ENCODE data around the gene TOE1.
A peak's percentile ranks its signal among the peaks of the same experiment; 100 is the strongest.

Gene TOE1

GRCh38 chr1:45319761-45320160 lies 20.2 kb upstream of the TOE1 start:
- no peak overlapping the region for H3K4me3 ChIP-seq (ENCODE audit: low read depth, low read length, poor library complexity, severe bottlenecking)

GRCh38 chr1:45321444-45321843 lies 18.5 kb upstream of the TOE1 start:
- peak overlapping the region; percentile 10; the same call in 1 of the 2 replicates for H2AFZ ChIP-seq (ENCODE audit: low read length)
- no peaks in the 10 kb centered on the region; the same call in 1 of the 2 replicates for H3K36me3 ChIP-seq (ENCODE audit: insufficient read depth, low read length)
- H3K4me2 ChIP-seq (ENCODE audit: low read length) = peak overlapping the region; percentile 40
- no peaks in the 10 kb centered on the region for H3F3A ChIP-seq (ENCODE audit: insufficient read depth, low read length)
- no peaks in the 10 kb centered on the region for H3K27me3 ChIP-seq (ENCODE audit: insufficient read depth, low read length)
- peak overlapping the region; percentile 12 for H3K4me3 ChIP-seq (ENCODE audit: low read depth, low read length, poor library complexity, severe bottlenecking)
- no peak overlapping the region for H3K27ac ChIP-seq (ENCODE audit: low read depth, low read length, poor library complexity, severe bottlenecking)
- H3K4me1 ChIP-seq (ENCODE audit: insufficient read depth, low read length, severe bottlenecking) = peaks cover 8% of the 10 kb centered on the region
- H3K9me2 ChIP-seq (ENCODE audit: low read depth, low read length) = no peaks in the 10 kb centered on the region
- no peaks in the 10 kb centered on the region for H3K9me3 ChIP-seq (ENCODE audit: low read length)
- H3K79me2 ChIP-seq (ENCODE audit: insufficient read depth, low read length) = no peaks in the 10 kb centered on the region
- no peaks in the 10 kb centered on the region for H4K20me1 ChIP-seq (ENCODE audit: insufficient read depth, low read length)
- TF ChIP-seq EZH2 (IDR thresholded peaks at IDR 0.05; ENCODE audit: borderline replicate concordance, low read length) = no peak
- no peak for TF ChIP-seq CTCF (IDR thresholded peaks at IDR 0.05; ENCODE audit: low read length)
- no peak overlapping the region for H3K9ac ChIP-seq (ENCODE audit: low read length)

More at GRCh38 chr1:45319761-45320160, 20.2 kb upstream of the TOE1 start:
- H3K9me2 ChIP-seq (ENCODE audit: low read depth, low read length) = no peaks in the 10 kb centered on the region
- H3K27me3 ChIP-seq (ENCODE audit: insufficient read depth, low read length) = peaks cover 4% of the 10 kb centered on the region; the same call in 1 of the 2 replicates
- no peaks in the 10 kb centered on the region for H4K20me1 ChIP-seq (ENCODE audit: insufficient read depth, low read length)
- TF ChIP-seq CTCF (IDR thresholded peaks at IDR 0.05; ENCODE audit: low read length) (no peak), EZH2 (IDR thresholded peaks at IDR 0.05; ENCODE audit: borderline replicate concordance, low read length) (no peak)
- no peak overlapping the region for H3K4me2 ChIP-seq (ENCODE audit: low read length)
- no peaks in the 10 kb centered on the region for H3F3A ChIP-seq (ENCODE audit: insufficient read depth, low read length)
- H3K9ac ChIP-seq (ENCODE audit: low read length) = no peak overlapping the region
- peaks cover 4% of the 10 kb centered on the region; the same call in 1 of the 2 replicates for H3K9me3 ChIP-seq (ENCODE audit: low read length)
- H3K27ac ChIP-seq (ENCODE audit: low read depth, low read length, poor library complexity, severe bottlenecking) = no peak overlapping the region
- H2AFZ ChIP-seq (ENCODE audit: low read length) = no peak overlapping the region
- H3K79me2 ChIP-seq (ENCODE audit: insufficient read depth, low read length) = no peaks in the 10 kb centered on the region
- H3K4me1 ChIP-seq (ENCODE audit: insufficient read depth, low read length, severe bottlenecking) = peaks cover 8% of the 10 kb centered on the region
- H3K36me3 ChIP-seq (ENCODE audit: insufficient read depth, low read length) = no peaks in the 10 kb centered on the region; the same call in 1 of the 2 replicates

- Histone ChIP-seq H3K4me2 (ENCODE audit: low read length) (no peak overlapping the region), H3F3A (ENCODE audit: insufficient read depth, low read length) (no peaks in the 10 kb centered on the region), H4K20me1 (ENCODE audit: insufficient read depth, low read length) (no peaks in the 10 kb centered on the region), H3K27me3 (ENCODE audit: insufficient read depth, low read length) (no peaks in the 10 kb centered on the region), H3K9ac (ENCODE audit: low read length) (no peak overlapping the region), H3K79me2 (ENCODE audit: insufficient read depth, low read length) (no peaks in the 10 kb centered on the region), H3K4me1 (ENCODE audit: insufficient read depth, low read length, severe bottlenecking) (peaks cover 17% of the 10 kb centered on the region), H3K4me3 (ENCODE audit: low read depth, low read length, poor library complexity, severe bottlenecking) (no peak overlapping the region), H2AFZ (ENCODE audit: low read length) (no peak overlapping the region), H3K27ac (ENCODE audit: low read depth, low read length, poor library complexity, severe bottlenecking) (no peak overlapping the region), H3K9me2 (ENCODE audit: low read depth, low read length) (no peaks in the 10 kb centered on the region), H3K36me3 (ENCODE audit: insufficient read depth, low read length) (no peaks in the 10 kb centered on the region), H3K9me3 (ENCODE audit: low read length) (no peaks in the 10 kb centered on the region)
- no peak for TF ChIP-seq EZH2 (IDR thresholded peaks at IDR 0.05; ENCODE audit: borderline replicate concordance, low read length)
- TF ChIP-seq CTCF (IDR thresholded peaks at IDR 0.05; ENCODE audit: low read length) = no peak
Observed at GRCh38 chr1:45322486-45323040, 17.4 kb upstream of the TOE1 start.

Measured in OCI-LY1 (cell line).